Ammon's horn (tissue), 1 donor: ENCODE results near the gene SARS1.
"Not testable (repeated sequence)": the region's sequence is repeated elsewhere in the genome, so short reads cannot be mapped to it uniquely, and the experiment has no call there.

Source experiments
- DNase-seq: peaks from one replicate; pipeline ENCODE4 v3.0.0-alpha.2; 2016; ENCODE audit warnings: low spot score

The SARS1 gene

GRCh38 chr1:109192433-109192832, 21.3 kb upstream of the SARS1 start:
- DNase-seq, result no peak

- no peak for DNase-seq
Observed at GRCh38 chr1:109193653-109194590, 19.8 kb upstream of the SARS1 start.

- DNase-seq, result no peak
Observed at GRCh38 chr1:109197158-109198042, 16.3 kb upstream of the SARS1 start.

GRCh38 chr1:109198043-109198695, 15.5 kb upstream of the SARS1 start:
- DNase-seq, result peak; percentile 50

GRCh38 chr1:109198745-109199144, 15.0 kb upstream of the SARS1 start:
- peak; percentile 58 for DNase-seq

GRCh38 chr1:109199710-109200109, 14.0 kb upstream of the SARS1 start:
- no peak for DNase-seq

- peak; percentile 84 for DNase-seq
Observed at GRCh38 chr1:109201123-109201703, 12.5 kb upstream of the SARS1 start.

- DNase-seq, result no peak
Observed at GRCh38 chr1:109204484-109204883, 9.2 kb upstream of the SARS1 start.

- no peak for DNase-seq
Observed at GRCh38 chr1:109206339-109206738, 7.4 kb upstream of the SARS1 start.

GRCh38 chr1:109207467-109208103, 6.1 kb upstream of the SARS1 start:
- DNase-seq, result no peak

- DNase-seq, result no peak
Observed at GRCh38 chr1:109208394-109208793, 5.3 kb upstream of the SARS1 start.

GRCh38 chr1:109208836-109209463, 4.8 kb upstream of the SARS1 start:
- DNase-seq, result no peak

GRCh38 chr1:109210058-109210457, 3.7 kb upstream of the SARS1 start:
- no peak for DNase-seq

- no peak for DNase-seq
Observed at GRCh38 chr1:109213345-109213823, 334 bp upstream of the SARS1 start.

GRCh38 chr1:109214695-109215623, 1.2 kb downstream of the SARS1 start:
- peak; percentile 57 for DNase-seq

- DNase-seq, result no peak
Observed at GRCh38 chr1:109216662-109217061, 2.9 kb downstream of the SARS1 start.

GRCh38 chr1:109218516-109218915, 4.8 kb downstream of the SARS1 start:
- no peak for DNase-seq

- DNase-seq, result not testable (repeated sequence)
Observed at GRCh38 chr1:109221201-109221600, 7.5 kb downstream of the SARS1 start.

GRCh38 chr1:109225308-109225707, 11.6 kb downstream of the SARS1 start:
- DNase-seq, result no peak
